GM18520 (cell line): ENCODE data around the gene DDIT3.
A peak's percentile ranks its signal among the peaks of the same experiment; 100 is the strongest.

ENCODE experiments used
- ATAC-seq: cut with Tn5 transposase; IDR thresholded peaks from one replicate; pipeline ENCODE4 v1.9.1; 2021; ENCODE audit not compliant: unreplicated experiment

The DDIT3 gene

DNA sequence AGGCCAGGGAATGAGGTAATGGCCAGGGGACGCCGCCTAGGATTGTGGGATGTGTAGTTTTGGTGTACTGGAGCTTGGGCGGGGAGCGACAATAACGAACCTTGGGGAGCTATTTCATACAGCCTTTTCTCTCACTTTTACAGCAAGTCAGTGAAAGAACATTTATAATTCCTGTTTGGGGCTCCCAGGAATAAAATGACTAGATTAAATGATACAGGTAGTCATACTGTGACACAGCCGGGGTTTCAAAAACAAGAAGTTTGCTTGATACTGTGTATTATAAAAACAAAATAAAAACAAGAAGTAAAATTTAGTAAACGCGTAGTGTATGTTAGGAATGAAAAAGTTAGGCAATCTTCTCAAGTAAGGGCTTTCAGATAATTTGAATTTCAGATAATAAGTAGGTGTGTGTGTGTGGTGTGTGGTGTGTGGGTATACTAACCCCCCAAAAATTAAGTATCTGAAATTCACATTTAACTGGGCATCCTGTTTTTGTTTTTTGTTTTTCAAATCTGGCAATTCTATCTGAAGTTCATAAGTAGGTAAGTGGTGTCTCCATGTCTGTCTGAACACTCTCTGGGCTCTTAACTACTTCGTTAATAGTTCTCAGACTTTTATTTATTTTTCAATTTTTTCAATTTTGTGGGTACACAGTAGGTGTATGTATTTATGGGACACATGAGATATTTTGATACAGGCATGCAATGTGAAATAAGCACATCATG lies 27.1 kb upstream of the DDIT3 start:
- no peak for ATAC-seq

DNA sequence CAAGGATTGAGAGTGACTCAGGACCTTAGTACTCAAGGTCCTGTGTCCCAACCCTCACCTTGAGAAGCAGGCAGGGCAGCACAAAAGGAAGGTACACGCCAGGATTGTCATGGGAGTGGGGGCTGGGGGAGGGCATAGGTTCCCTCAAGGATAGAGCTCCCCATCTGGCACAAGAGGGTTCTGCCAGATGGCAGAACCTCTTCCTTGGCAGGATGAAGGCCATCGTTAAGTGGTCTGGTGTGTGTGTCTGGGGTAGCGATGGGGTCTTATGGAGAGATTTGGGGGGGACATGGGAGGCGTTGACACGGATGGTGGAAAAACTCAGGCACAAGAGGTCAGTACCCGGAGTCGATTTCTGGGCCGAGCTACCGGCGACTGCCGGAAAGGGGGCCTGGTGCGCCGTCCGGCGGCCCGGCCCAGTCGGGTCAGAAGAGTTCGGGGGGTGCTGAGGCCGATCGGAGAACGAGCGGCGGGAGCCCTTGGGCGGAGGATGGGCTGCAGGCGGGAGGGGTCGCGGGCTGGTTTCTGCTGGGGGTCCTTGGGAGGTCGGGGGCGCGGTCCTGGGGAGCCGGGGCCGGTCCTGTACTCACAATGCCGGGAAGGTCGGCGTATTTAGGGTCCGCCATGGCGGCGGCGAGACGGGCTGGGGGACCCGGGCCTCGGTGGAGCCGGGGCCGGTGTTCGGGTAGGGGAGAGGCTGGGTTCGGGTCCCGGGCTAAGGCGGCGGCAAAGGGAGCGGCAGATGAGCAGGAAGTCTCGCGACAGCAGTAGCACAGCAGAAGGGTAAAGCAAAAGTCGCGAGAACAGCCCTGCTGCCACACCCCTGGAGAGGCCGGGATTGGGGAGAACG lies 26.3 kb upstream of the DDIT3 start, which contains the start of gene DCTN2:
Gene DCTN2 (minus strand): TSS at position 755 of the 850 bp plus-strand sequence. CDS start 129 bp downstream, at position 626.
- peak; percentile 97 for ATAC-seq

GRCh38 chr12:57545809-57546437 lies 25.6 kb upstream of the DDIT3 start:
- no peak for ATAC-seq

- no peak for ATAC-seq
Measured at GRCh38 chr12:57543581-57543980, 23.3 kb upstream of the DDIT3 start.

DNA sequence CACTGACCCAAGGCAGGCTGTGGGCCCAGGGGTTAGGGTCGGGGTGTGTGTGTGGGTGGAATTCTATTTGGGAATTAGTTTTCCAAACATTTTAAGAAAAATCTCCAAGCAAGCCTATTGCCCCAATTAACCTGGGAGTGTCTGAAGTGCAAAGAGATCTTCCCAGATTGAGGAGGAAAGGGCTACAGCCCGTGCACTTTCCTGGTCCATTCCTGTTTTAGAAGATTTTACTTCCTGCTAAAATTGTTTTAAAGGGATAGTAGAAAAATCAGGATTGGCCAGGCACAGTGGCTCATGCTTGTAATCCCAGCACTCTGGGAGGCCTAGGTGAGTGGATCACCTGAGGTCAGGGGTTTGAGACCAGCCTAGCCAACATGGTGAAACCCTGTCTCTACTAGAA lies 21.4 kb upstream of the DDIT3 start:
- no peak for ATAC-seq

DNA sequence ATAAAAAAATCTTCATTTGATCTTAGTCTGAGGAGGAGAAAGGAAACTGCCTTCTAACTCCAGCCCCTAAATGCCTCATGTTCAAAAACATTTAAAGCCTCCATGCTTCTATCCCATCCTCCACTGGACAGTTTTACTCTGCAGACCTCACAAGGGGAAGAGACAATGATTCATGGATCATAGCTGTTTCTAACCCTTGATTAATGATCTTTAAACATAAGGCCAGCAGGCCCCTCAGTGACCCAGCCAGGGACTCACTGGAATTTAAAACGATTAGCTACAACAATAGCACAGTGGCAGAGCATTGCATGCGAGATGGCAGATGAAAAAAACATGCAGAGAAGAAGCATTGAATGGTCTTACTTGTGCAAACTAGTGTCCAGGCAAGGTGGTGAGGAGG lies 20.7 kb upstream of the DDIT3 start:
- no peak for ATAC-seq

- ATAC-seq = no peak
Measured at GRCh38 chr12:57539134-57539768, 18.9 kb upstream of the DDIT3 start.

DNA sequence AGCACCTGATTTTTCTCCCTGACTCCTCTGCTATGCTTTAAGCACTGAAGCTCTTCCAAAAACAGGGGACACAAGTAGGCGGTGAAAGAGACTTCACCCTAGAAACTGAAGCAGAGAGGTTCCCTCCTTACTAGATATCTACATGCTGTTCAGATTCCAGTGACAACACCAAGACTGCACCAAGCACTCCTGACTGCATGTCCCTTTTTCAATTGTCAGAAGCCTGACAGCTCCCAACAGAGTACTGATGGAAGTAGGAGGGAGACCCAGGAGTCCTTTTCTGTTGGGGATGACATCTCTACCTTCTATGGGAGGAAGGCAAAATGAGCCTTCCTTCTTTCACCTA lies 16.3 kb upstream of the DDIT3 start:
- no peak for ATAC-seq

GRCh38 chr12:57535764-57536596 lies 15.7 kb upstream of the DDIT3 start:
- no peak for ATAC-seq

DNA sequence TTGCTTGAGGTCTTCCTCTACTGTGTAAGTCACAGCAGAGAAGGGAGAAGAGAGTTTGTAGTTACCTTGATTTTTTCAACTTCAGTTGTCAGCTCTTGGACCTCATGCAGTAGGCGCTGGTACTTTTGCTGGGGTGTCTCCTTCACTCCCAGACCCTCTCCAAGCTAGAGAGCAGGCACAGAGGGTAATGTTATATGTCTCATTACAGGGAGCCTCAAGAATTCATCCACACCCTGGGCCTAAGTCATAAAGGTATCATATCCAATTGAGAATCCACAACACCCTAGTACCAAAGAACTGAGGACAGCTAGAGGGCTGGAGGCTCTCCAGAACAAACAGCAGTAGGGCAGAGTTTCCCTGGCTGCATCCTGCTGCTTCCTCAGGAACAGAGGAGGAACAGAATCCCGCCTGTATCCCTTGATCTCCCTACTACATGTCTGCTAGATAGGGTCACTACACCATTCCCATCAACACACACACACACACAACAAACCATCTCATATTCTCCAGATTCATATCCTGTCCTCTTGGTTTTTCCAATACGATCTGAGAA lies 14.8 kb upstream of the DDIT3 start:
- no peak for ATAC-seq

DNA sequence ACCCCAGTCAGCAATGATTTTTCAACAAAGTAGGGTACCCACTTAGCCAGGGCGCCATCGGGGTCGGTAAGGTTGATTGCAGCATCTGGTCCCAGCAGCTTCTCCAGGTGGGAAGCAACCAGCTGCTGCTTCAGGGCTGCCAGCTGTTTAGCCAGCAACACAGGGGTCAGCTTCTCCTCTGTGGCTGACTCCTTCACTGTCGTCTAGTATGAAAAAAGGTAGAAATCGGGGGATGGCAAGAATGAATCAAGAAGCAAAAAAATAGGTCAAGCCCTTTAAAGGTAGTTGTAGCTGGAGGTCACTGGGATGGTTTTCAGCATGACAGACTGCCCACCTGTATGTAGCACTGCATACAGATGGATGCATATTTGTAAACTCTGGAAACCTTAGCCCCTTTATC lies 13.9 kb upstream of the DDIT3 start:
- no peak for ATAC-seq

GRCh38 chr12:57533108-57533507 lies 12.8 kb upstream of the DDIT3 start:
- ATAC-seq = no peak

- ATAC-seq = no peak
Measured at GRCh38 chr12:57531836-57532235, 11.5 kb upstream of the DDIT3 start.

GRCh38 chr12:57530396-57531142 lies 10.3 kb upstream of the DDIT3 start:
- ATAC-seq = no peak

DNA sequence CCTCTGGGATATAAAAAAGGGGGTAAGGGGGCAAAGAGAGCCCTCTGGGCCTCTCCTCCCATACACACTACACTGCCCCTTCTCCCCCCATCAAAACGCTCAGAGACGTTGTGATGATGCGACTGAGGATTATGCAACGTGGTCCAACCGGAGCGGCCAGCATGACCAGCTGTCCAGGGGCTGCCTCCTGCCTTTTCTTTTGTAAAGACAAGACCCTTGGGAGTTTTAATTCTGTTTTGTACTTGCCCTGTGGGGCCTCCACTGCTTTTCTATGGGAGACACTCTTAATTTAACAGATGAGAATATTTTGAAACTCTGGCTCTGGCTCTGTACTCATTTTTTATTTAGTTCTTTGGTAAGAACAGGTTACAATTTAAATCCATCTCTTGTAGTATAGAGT lies 9.5 kb upstream of the DDIT3 start:
- no peak for ATAC-seq

GRCh38 chr12:57528831-57529555 lies 8.7 kb upstream of the DDIT3 start:
- ATAC-seq = no peak

GRCh38 chr12:57528176-57528575 lies 7.9 kb upstream of the DDIT3 start:
- ATAC-seq = no peak

DNA sequence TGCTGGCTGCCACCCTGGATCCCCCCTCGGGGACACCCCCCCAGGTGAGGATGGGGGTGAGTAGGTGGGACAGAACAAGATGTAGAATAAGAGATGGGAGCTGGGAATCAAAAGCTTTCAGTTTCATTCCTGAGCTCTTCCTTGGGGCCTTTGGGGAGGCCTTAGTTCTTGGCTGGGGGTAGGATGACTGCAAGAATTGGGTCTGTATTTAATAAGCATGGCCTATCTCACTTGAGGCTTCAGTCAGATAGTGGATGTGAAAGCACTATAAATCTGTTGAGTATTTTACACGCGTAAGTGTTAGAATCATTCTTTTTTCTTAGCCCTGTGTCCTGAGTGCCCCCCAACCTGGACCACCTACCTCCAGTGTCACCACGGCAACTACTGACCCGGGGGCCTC lies 6.9 kb upstream of the DDIT3 start:
- ATAC-seq = no peak
